CD14-positive monocyte (primary cell): ENCODE results near the gene DCAF12L1. TPM values are rescaled to one million over a fixed set of nuclear protein-coding genes. Genes with fewer than 3 reads are reported as not detected.

Experiments used
- DNase-seq, 3 donors: peaks; one replicate each; pipeline ENCODE4 v3.0.0-alpha.2; 2011 to 2022
- H2AFZ ChIP-seq: 2 replicates; pipeline ENCODE4 v1.6.0; 2012; ENCODE audit warnings: mild to moderate bottlenecking, low read depth, low read length, inconsistent platforms; ENCODE audit not compliant: insufficient read depth, poor library complexity, severe bottlenecking
- H3K27ac ChIP-seq, 2 donors: 1 replicate in 1 of 2; 2 replicates in 1 of 2; pipeline ENCODE4 v1.5.1; 2012 to 2013; ENCODE audit warnings: low read length in 2 of 2, control low read depth in 1 of 2, inconsistent platforms in 1 of 2, low read depth in 1 of 2, mild to moderate bottlenecking in 1 of 2
- H3K27me3 ChIP-seq, 2 donors: one replicate each; pipeline versions ENCODE4 v1.6.0 to v1.6.1; 2011 to 2013; ENCODE audit warnings: low read length in 2 of 2; ENCODE audit not compliant: control insufficient read depth in 2 of 2, insufficient read depth in 2 of 2
- H3K36me3 ChIP-seq, 2 donors: replicated peaks in 1 of 2; 1 replicate in 1 of 2; 2 replicates in 1 of 2; pipeline versions ENCODE4 v1.5.1 to v1.6.1; 2012 to 2013; ENCODE audit warnings: low read length in 2 of 2, control low read depth in 1 of 2, inconsistent platforms in 1 of 2, mild to moderate bottlenecking in 1 of 2; ENCODE audit not compliant: insufficient read depth in 2 of 2, control insufficient read depth in 1 of 2
- H3K4me1 ChIP-seq, 2 donors: 1 replicate in 1 of 2; 2 replicates in 1 of 2; pipeline versions ENCODE4 v1.5.1 to v1.6.1; 2012 to 2013; ENCODE audit warnings: low read length in 2 of 2, control low read depth in 1 of 2, inconsistent platforms in 1 of 2, mild to moderate bottlenecking in 1 of 2, moderate library complexity in 1 of 2; ENCODE audit not compliant: insufficient read depth in 2 of 2, control insufficient read depth in 1 of 2
- H3K4me2 ChIP-seq: replicated peaks from 2 replicates; pipeline ENCODE3; 2012; ENCODE audit warnings: low read length, moderate library complexity, mild to moderate bottlenecking; ENCODE audit not compliant: poor library complexity, severe bottlenecking; ENCODE audit errors: extremely low read depth
- H3K4me3 ChIP-seq, 3 experiments: fragments of 200-600 bp in 1 of 3; sonication (generic) in 1 of 3; replicated peaks in 1 of 3; 1 replicate in 2 of 3; 2 replicates in 1 of 3; pipeline ENCODE4 v1.5.1; 2011 to 2013; ENCODE audit warnings: low read length in 3 of 3, mild to moderate bottlenecking in 3 of 3, control low read depth in 2 of 3, low read depth in 2 of 3, inconsistent platforms in 1 of 3, moderate library complexity in 1 of 3
- H3K79me2 ChIP-seq: 2 replicates; pipeline ENCODE4 v1.6.0; 2012; ENCODE audit warnings: mild to moderate bottlenecking, control low read depth, inconsistent platforms, low read length, moderate library complexity; ENCODE audit not compliant: insufficient read depth
- H3K9ac ChIP-seq: 2 replicates; pipeline ENCODE4 v1.6.0; 2017; ENCODE audit warnings: low read length, mild to moderate bottlenecking; ENCODE audit not compliant: insufficient read depth, poor library complexity, severe bottlenecking
- H3K9me3 ChIP-seq, 2 donors: replicated peaks in 1 of 2; 1 replicate in 1 of 2; 2 replicates in 1 of 2; pipeline versions ENCODE4 v1.5.1 to v1.6.1; 2012 to 2013; ENCODE audit warnings: low read length in 2 of 2, control low read depth in 1 of 2; ENCODE audit not compliant: control insufficient read depth in 1 of 2, insufficient read depth in 1 of 2
- H4K20me1 ChIP-seq: 2 replicates; pipeline ENCODE4 v1.6.0; 2012; ENCODE audit warnings: mild to moderate bottlenecking, low read length, control low read depth, moderate library complexity; ENCODE audit not compliant: insufficient read depth
- H3K27ac Mint-ChIP-seq, 7 donors: one replicate each; pipeline ENCODE4 v1.8.0; 2020; ENCODE audit warnings: mild to moderate bottlenecking in 7 of 7, mixed read lengths in 7 of 7, moderate library complexity in 6 of 7, inconsistent platforms in 2 of 7
- H3K27me3 Mint-ChIP-seq, 3 donors: one replicate each; pipeline ENCODE4 v1.8.0; 2021 to 2022; ENCODE audit warnings: low read depth in 3 of 3, mild to moderate bottlenecking in 3 of 3, mixed read lengths in 3 of 3, moderate library complexity in 3 of 3, inconsistent platforms in 1 of 3
- H3K36me3 Mint-ChIP-seq, 2 donors: one replicate each; pipeline ENCODE4 v1.8.0; 2020; ENCODE audit warnings: mixed read lengths in 2 of 2, inconsistent platforms in 1 of 2, mild to moderate bottlenecking in 1 of 2
- H3K4me1 Mint-ChIP-seq: one replicate; pipeline ENCODE4 v1.8.0; 2020; ENCODE audit warnings: mild to moderate bottlenecking, mixed read lengths
- H3K4me3 Mint-ChIP-seq, 2 donors: one replicate each; pipeline ENCODE4 v1.8.0; 2020; ENCODE audit warnings: mild to moderate bottlenecking in 2 of 2, mixed read lengths in 2 of 2, moderate library complexity in 1 of 2
- H3K9me3 Mint-ChIP-seq, 7 donors: one replicate each; pipeline ENCODE4 v1.8.0; 2020 to 2022; ENCODE audit warnings: mixed read lengths in 7 of 7, mild to moderate bottlenecking in 6 of 7, moderate library complexity in 6 of 7, inconsistent platforms in 2 of 7
- WGBS: methylation state at CpG from one replicate; pipeline ENCODE4 v1.1.5; 2013; ENCODE audit warnings: missing lambda C conversion rate; ENCODE audit not compliant: insufficient coverage; 5-methylcytosine and 5-hydroxymethylcytosine counted together
- intact Hi-C, 2 donors: fragments of 100-400 bp; cut with micrococcal nuclease; formaldehyde crosslinking; loops; one replicate each; pipeline versions ENCODE4 v1.15.0 to v1.15.1; 2023
- polyA plus RNA-seq, 3 donors: library from polyadenylated mRNA; depleted of rRNA in 1 of 3; unstranded in 2 of 3; stranded (reverse) in 1 of 3; fragments of 300-500 nt in 2 of 3; fragments of >200 nt in 1 of 3; fragmentation: Illumina TruSeq in 2 of 3; gene quantifications; 1 replicate in 2 of 3; 2 replicates in 1 of 3; pipeline ENCODE4 v1.2.3, GENCODE V29; 2012 to 2021
- TF ChIP-seq, protein P1 (sequence below): fragments of 200-600 bp; IDR thresholded peaks from one replicate; pipeline ENCODE4 v1.8.0; 2022; ENCODE audit warnings: antibody characterized with exemption, mild to moderate bottlenecking

DCAF12L1 gene
- polyA plus RNA-seq, 3 donors = not detected

DNA sequence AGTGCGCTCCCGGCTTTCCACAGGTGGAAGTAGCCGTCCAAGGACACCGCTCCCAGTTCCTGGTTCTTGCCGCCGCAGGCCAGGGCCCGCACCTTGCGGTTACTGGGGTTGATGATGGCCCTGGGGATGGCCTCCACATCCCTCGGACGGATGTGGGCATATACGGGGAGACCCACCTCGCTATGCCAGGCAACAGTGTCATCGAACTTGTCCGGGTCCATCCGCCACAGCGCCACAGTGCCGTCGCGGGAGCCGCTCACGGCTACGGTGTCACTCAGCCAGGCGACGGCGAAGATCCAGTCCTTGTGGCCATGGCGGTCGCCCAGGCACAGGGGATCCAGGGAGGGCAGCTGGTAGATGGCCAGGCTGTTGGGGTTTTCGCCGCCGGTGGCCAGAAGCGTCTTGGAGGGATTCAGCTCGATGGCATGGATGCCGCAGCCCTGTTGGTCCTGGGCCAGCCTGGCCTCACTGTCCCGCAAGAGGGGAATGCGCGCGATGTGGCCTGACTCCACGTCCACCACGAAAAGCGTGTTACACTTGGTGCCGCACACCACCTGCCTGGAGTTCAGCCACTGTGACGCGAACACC, 795 bp downstream of the DCAF12L1 start:
- H3K9ac ChIP-seq = no peak overlapping the region
- Mint-ChIP-seq H3K9me3 (peaks cover 2 to 29% (median 16%) of the 10 kb centered on the region in 7 donors), H3K4me3 (no peak overlapping the region), H3K36me3 (no peaks in the 10 kb centered on the region), H3K27ac (no peak overlapping the region), H3K27me3 (peaks cover 0 to 15% (median 6%) of the 10 kb centered on the region in 3 donors), H3K4me1 (no peaks in the 10 kb centered on the region)
- intact Hi-C loops = no loop called here
- no peak overlapping the region for H3K4me2 ChIP-seq
- H4K20me1 ChIP-seq = no peaks in the 10 kb centered on the region
- TF ChIP-seq, protein P1, sequence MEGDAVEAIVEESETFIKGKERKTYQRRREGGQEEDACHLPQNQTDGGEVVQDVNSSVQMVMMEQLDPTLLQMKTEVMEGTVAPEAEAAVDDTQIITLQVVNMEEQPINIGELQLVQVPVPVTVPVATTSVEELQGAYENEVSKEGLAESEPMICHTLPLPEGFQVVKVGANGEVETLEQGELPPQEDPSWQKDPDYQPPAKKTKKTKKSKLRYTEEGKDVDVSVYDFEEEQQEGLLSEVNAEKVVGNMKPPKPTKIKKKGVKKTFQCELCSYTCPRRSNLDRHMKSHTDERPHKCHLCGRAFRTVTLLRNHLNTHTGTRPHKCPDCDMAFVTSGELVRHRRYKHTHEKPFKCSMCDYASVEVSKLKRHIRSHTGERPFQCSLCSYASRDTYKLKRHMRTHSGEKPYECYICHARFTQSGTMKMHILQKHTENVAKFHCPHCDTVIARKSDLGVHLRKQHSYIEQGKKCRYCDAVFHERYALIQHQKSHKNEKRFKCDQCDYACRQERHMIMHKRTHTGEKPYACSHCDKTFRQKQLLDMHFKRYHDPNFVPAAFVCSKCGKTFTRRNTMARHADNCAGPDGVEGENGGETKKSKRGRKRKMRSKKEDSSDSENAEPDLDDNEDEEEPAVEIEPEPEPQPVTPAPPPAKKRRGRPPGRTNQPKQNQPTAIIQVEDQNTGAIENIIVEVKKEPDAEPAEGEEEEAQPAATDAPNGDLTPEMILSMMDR = no peak
- H3K9me3 ChIP-seq = peaks cover 4 to 13% of the 10 kb centered on the region in 2 donors
- H3K27me3 ChIP-seq = no peaks in the 10 kb centered on the region
- no peaks in the 10 kb centered on the region for H3K4me1 ChIP-seq
- no peak overlapping the region for H2AFZ ChIP-seq
- H3K79me2 ChIP-seq = no peaks in the 10 kb centered on the region
- no peak overlapping the region for H3K27ac ChIP-seq
- 86% methylated on average over 33 of the region's 43 CpGs for WGBS
- no peaks in the 10 kb centered on the region for H3K36me3 ChIP-seq
- no peak for DNase-seq
- no peak overlapping the region for H3K4me3 ChIP-seq

DNA sequence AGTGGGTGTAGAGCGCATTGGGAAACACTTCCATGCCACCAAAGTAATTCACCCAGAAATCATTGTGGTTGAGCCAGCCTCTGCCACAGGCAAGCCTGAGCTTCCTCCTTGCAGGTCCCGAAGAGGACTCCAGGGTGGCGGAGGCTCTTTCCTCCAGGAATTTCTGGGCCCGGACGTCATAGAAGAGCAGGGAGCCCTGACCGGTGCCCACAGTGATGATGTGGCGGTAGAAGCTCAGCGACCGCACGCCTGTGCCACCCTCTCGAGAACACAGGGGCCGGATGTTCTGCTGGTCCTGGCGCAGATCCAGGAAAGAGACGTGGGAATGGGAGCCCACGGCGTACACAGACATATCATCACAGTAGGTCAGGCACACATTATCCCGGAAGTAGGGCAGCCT, 1.3 kb downstream of the DCAF12L1 start:
- H3K4me2 ChIP-seq = no peak overlapping the region
- no peaks in the 10 kb centered on the region for H3K4me1 Mint-ChIP-seq
- H4K20me1 ChIP-seq = no peaks in the 10 kb centered on the region
- intact Hi-C loops = no loop called here
- TF ChIP-seq, protein P1 = no peak
- H2AFZ ChIP-seq = no peak overlapping the region
- no peaks in the 10 kb centered on the region for H3K36me3 ChIP-seq
- H3K9ac ChIP-seq = no peak overlapping the region
- no peak for DNase-seq
- H3K27ac Mint-ChIP-seq = no peak overlapping the region
- no peaks in the 10 kb centered on the region for H3K27me3 ChIP-seq
- H3K9me3 Mint-ChIP-seq = peaks cover 2 to 29% (median 16%) of the 10 kb centered on the region in 7 donors
- H3K27ac ChIP-seq = no peak overlapping the region
- 90% methylated on average over 6 of the region's 17 CpGs for WGBS
- H3K9me3 ChIP-seq = peaks cover 4 to 13% of the 10 kb centered on the region in 2 donors
- H3K4me3 Mint-ChIP-seq = no peak overlapping the region
- no peaks in the 10 kb centered on the region for H3K36me3 Mint-ChIP-seq
- H3K27me3 Mint-ChIP-seq = peaks cover 0 to 15% (median 6%) of the 10 kb centered on the region in 3 donors
- H3K4me3 ChIP-seq = no peak overlapping the region
- H3K79me2 ChIP-seq = no peaks in the 10 kb centered on the region
- H3K4me1 ChIP-seq = no peaks in the 10 kb centered on the region
